ENCODE measurements around the gene GPX2. TPM values are rescaled to one million over a fixed set of nuclear protein-coding genes. Genes with fewer than 3 reads are reported as not detected.

Gene GPX2
- total and polyA plus RNA-seq, 10 of the 15 experiments (the other 5 are each of a cell fraction or from before 2014, with no cell fraction given): not detected

GRCh38 chr14:64970776-64971477, 28.4 kb upstream of the GPX2 start (continued):
- TF ChIP-seq ZNF592 (IDR thresholded peaks at IDR 0.05): no peak
- no peak for TF ChIP-seq SMARCA5 (IDR thresholded peaks at IDR 0.05)
- TF ChIP-seq RBBP5 (conservative IDR thresholded peaks at IDR 0.05): no peak
- TF ChIP-seq ESRRA (IDR thresholded peaks at IDR 0.05; ENCODE audit: low read length): no peak
- TF ChIP-seq CHD4 (IDR thresholded peaks at IDR 0.05): no peak
- no peak for TF ChIP-seq MTA2 (IDR thresholded peaks at IDR 0.05; ENCODE audit: low read depth)
- TF ChIP-seq SREBF1 (IDR thresholded peaks at IDR 0.05; ENCODE audit: low read length): no peak
- no peak for TF ChIP-seq KLF5 (IDR thresholded peaks at IDR 0.05; ENCODE audit: partially characterized antibody)
- no peak for TF ChIP-seq KAT2A (conservative IDR thresholded peaks at IDR 0.05; ENCODE audit: control insufficient read depth, low read depth, low read length)

- WGBS (ENCODE audit: insufficient coverage, insufficient replicate concordance, low lambda C conversion rate, missing lambda C conversion rate): 63% methylated on average over 3 of the region's 3 CpGs
- ChIA-PET RAD21 (ENCODE audit: unreplicated experiment) (interaction anchor here (0.9 kb wide), 1 partner anchor 50 kb away, joined by 4 read pairs; no protein-coding TSS in a partner anchor), POLR2A (interaction anchor here (0.6 kb wide), 1 partner anchor 52 kb away, joined by 3 read pairs; no protein-coding TSS in a partner anchor), SMC1A (ENCODE audit: uncharacterized antibody, unreplicated experiment) (interaction anchor here (1.0 to 2.1 kb wide), 3 partner anchors 9 to 125 kb away, joined by 3 to 6 read pairs (median 4); no protein-coding TSS in a partner anchor), CTCF (interaction anchor here (0.6 to 2.1 kb wide), 8 partner anchors 11 to 977 kb away, joined by 3 to 7 read pairs (median 4); no protein-coding TSS in a partner anchor)
- H3K27ac ChIP-seq (ENCODE audit: control insufficient read depth, insufficient read depth): no peak overlapping the region
- H3K9ac ChIP-seq (ENCODE audit: control insufficient read depth, insufficient read depth, low read length): no peak overlapping the region
- DNase-seq (ENCODE audit: low read depth, low spot score) (no peak), ATAC-seq (no peak), FAIRE-seq (no peak)
- in situ Hi-C loops (cut with MboI) (no loop called here), intact Hi-C loops (cut with micrococcal nuclease; ENCODE audit: unreplicated experiment) (no loop called here)
- peaks cover 2 to 7% of the 10 kb centered on the region in 2 experiments for H3K27me3 ChIP-seq (replicated peaks in 1 of 2; ENCODE audit: control insufficient read depth in 2 of 2, insufficient read depth in 2 of 2, low read length in 1 of 2)
- BruUV-seq (replicated peaks): no TSS peak
- H3K36me3 ChIP-seq (ENCODE audit: control insufficient read depth in 2 of 2, insufficient read depth in 2 of 2, low read length in 1 of 2): no peaks in the 10 kb centered on the region
- no peak overlapping the region for H3K4me2 ChIP-seq (ENCODE audit: control insufficient read depth, insufficient read depth)
- no peaks in the 10 kb centered on the region for H3K4me1 ChIP-seq (ENCODE audit: control insufficient read depth, insufficient read depth, low read length)
- no peak overlapping the region for H2AFZ ChIP-seq (ENCODE audit: control insufficient read depth, low read depth, low read length)
- no peaks in the 10 kb centered on the region for H4K20me1 ChIP-seq (ENCODE audit: control insufficient read depth, insufficient read depth)
- H3K9me3 ChIP-seq (replicated peaks; ENCODE audit: control insufficient read depth, insufficient read depth, low read length): no peaks in the 10 kb centered on the region
- H3K79me2 ChIP-seq (ENCODE audit: control insufficient read depth, insufficient read depth, low read length): no peaks in the 10 kb centered on the region
- no peak overlapping the region for H3K4me3 ChIP-seq
- TF ChIP-seq RBBP5 (conservative IDR thresholded peaks at IDR 0.05) (no peak), NR2C2 (IDR thresholded peaks at IDR 0.05; ENCODE audit: borderline replicate concordance, control insufficient read depth, insufficient read length, low read depth) (no peak), SIX5 (IDR thresholded peaks at IDR 0.05; ENCODE audit: low read depth, low read length, severe bottlenecking) (no peak), STAT3 (IDR thresholded peaks at IDR 0.05; ENCODE audit: low read depth, low read length) (no peak), EED (IDR thresholded peaks at IDR 0.05; ENCODE audit: low read depth) (no peak), USF1 (IDR thresholded peaks at IDR 0.05; ENCODE audit: borderline replicate concordance, extremely low read length, insufficient read depth, low read depth, low read length) (no peak), TBL1XR1 (IDR thresholded peaks at IDR 0.05; ENCODE audit: low read depth, low read length) (no peak), SIN3A (IDR thresholded peaks at IDR 0.05; ENCODE audit: low read depth, low read length) (no peak), TAF1 (IDR thresholded peaks at IDR 0.05; ENCODE audit: borderline replicate concordance, low read depth, low read length) (no peak), ESRRA (IDR thresholded peaks at IDR 0.05; ENCODE audit: low read length) (no peak)
Observed at GRCh38 chr14:64970041-64970440, 27.5 kb upstream of the GPX2 start.

All from GM12878 (cell line).